Measurements from ENCODE around the gene C16orf96. TPM values are rescaled to one million over a fixed set of nuclear protein-coding genes. Genes with fewer than 3 reads are reported as not detected.

C16orf96 gene
- total and polyA plus RNA-seq, 4 donors, result 0.06 to 0.25 (median 0.08) TPM

DNA sequence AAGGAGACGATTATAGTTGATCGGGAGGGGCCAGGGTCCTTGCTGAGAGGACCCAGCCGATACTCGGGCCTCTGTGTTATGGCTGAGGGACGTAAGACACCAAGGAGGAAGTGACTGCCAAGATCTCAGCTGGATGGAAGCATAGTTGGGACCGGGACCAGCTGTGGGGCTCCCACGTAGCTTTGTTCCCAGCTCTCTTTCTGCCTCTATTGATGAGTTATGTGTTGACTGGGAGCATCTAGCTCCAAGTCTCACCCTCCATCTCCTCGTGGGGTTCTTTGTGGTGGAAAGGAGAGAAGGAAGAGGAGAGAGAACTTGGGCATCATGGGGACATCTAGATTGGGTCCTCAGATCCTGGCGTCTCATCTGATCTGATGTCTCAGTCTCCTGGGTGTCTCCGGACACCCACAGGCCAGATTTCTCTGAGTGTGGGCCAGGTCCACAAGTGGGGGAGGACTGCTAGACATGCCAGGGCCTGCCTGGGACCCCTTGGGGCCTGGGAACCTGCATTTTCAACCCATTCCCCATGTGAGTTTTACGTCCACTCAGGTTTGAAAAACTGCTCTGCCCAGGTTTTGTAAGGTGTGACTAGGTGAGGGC is 69.5 kb downstream of the C16orf96 start:
- Histone ChIP-seq H3K27me3 (ENCODE audit: control insufficient read depth in 4 of 4, insufficient read depth in 4 of 4, low read length in 3 of 4) (no peaks in the 10 kb centered on the region), H3K4me3 (ENCODE audit: low read depth in 1 of 3, low read length in 3 of 3) (peak overlapping the region; percentile 59 to 93 (median 75)), H3K9me3 (ENCODE audit: control insufficient read depth in 4 of 4, low read length in 3 of 4) (no peaks in the 10 kb centered on the region), H3K4me1 (ENCODE audit: control insufficient read depth in 4 of 4, insufficient read depth in 4 of 4, low read length in 3 of 4) (peaks cover 9 to 28% (median 18%) of the 10 kb centered on the region in 4 donors), H3K27ac (ENCODE audit: low read depth in 1 of 2, low read length in 2 of 2) (peak overlapping the region; percentile 95 to 98), H3K9ac (ENCODE audit: low read depth in 1 of 2, low read length in 2 of 2) (peak overlapping the region; percentile 79 to 81), H3K36me3 (ENCODE audit: control insufficient read depth in 4 of 4, insufficient read depth in 3 of 4, low read depth in 1 of 4, low read length in 3 of 4) (peaks cover 0 to 3% (median under 1%) of the 10 kb centered on the region in 4 donors)
- WGBS, result 11% methylated on average over 11 of the region's 11 CpGs
- no peak for DNase-seq (ENCODE audit: low spot score)
- TF ChIP-seq GABPA (IDR thresholded peaks at IDR 0.05 in 1 of 2, conservative IDR thresholded peaks at IDR 0.05 in 1 of 2) (no peak), HNF4A (conservative IDR thresholded peaks at IDR 0.05) (no peak), HNF4G (IDR thresholded peaks at IDR 0.05) (no peak), YY1 (IDR thresholded peaks at IDR 0.05) (no peak), TAF1 (conservative IDR thresholded peaks at IDR 0.05) (no peak), RXRA (IDR thresholded peaks at IDR 0.05) (no peak), RAD21 (IDR thresholded peaks at IDR 0.05) (no peak), FOXA1 (IDR thresholded peaks at IDR 0.05) (no peak), EGR1 (IDR thresholded peaks at IDR 0.05; ENCODE audit: low read depth in 2 of 2) (no peak), NR2F2 (IDR thresholded peaks at IDR 0.05) (no peak), SP1 (IDR thresholded peaks at IDR 0.05) (no peak), JUND (IDR thresholded peaks at IDR 0.05) (no peak), FOXA2 (IDR thresholded peaks at IDR 0.05) (no peak)
- TF ChIP-seq, protein P1, sequence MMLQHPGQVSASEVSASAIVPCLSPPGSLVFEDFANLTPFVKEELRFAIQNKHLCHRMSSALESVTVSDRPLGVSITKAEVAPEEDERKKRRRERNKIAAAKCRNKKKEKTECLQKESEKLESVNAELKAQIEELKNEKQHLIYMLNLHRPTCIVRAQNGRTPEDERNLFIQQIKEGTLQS (IDR thresholded peaks at IDR 0.05), result no peak
- TF ChIP-seq, protein P2, sequence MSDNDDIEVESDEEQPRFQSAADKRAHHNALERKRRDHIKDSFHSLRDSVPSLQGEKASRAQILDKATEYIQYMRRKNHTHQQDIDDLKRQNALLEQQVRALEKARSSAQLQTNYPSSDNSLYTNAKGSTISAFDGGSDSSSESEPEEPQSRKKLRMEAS (IDR thresholded peaks at IDR 0.05), result no peak
- TF ChIP-seq, protein P3, sequence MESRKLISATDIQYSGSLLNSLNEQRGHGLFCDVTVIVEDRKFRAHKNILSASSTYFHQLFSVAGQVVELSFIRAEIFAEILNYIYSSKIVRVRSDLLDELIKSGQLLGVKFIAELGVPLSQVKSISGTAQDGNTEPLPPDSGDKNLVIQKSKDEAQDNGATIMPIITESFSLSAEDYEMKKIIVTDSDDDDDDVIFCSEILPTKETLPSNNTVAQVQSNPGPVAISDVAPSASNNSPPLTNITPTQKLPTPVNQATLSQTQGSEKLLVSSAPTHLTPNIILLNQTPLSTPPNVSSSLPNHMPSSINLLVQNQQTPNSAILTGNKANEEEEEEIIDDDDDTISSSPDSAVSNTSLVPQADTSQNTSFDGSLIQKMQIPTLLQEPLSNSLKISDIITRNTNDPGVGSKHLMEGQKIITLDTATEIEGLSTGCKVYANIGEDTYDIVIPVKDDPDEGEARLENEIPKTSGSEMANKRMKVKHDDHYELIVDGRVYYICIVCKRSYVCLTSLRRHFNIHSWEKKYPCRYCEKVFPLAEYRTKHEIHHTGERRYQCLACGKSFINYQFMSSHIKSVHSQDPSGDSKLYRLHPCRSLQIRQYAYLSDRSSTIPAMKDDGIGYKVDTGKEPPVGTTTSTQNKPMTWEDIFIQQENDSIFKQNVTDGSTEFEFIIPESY (IDR thresholded peaks at IDR 0.05), result no peak
- TF ChIP-seq, protein P4, sequence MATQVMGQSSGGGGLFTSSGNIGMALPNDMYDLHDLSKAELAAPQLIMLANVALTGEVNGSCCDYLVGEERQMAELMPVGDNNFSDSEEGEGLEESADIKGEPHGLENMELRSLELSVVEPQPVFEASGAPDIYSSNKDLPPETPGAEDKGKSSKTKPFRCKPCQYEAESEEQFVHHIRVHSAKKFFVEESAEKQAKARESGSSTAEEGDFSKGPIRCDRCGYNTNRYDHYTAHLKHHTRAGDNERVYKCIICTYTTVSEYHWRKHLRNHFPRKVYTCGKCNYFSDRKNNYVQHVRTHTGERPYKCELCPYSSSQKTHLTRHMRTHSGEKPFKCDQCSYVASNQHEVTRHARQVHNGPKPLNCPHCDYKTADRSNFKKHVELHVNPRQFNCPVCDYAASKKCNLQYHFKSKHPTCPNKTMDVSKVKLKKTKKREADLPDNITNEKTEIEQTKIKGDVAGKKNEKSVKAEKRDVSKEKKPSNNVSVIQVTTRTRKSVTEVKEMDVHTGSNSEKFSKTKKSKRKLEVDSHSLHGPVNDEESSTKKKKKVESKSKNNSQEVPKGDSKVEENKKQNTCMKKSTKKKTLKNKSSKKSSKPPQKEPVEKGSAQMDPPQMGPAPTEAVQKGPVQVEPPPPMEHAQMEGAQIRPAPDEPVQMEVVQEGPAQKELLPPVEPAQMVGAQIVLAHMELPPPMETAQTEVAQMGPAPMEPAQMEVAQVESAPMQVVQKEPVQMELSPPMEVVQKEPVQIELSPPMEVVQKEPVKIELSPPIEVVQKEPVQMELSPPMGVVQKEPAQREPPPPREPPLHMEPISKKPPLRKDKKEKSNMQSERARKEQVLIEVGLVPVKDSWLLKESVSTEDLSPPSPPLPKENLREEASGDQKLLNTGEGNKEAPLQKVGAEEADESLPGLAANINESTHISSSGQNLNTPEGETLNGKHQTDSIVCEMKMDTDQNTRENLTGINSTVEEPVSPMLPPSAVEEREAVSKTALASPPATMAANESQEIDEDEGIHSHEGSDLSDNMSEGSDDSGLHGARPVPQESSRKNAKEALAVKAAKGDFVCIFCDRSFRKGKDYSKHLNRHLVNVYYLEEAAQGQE (IDR thresholded peaks at IDR 0.05), result no peak
- TF ChIP-seq, protein P5, sequence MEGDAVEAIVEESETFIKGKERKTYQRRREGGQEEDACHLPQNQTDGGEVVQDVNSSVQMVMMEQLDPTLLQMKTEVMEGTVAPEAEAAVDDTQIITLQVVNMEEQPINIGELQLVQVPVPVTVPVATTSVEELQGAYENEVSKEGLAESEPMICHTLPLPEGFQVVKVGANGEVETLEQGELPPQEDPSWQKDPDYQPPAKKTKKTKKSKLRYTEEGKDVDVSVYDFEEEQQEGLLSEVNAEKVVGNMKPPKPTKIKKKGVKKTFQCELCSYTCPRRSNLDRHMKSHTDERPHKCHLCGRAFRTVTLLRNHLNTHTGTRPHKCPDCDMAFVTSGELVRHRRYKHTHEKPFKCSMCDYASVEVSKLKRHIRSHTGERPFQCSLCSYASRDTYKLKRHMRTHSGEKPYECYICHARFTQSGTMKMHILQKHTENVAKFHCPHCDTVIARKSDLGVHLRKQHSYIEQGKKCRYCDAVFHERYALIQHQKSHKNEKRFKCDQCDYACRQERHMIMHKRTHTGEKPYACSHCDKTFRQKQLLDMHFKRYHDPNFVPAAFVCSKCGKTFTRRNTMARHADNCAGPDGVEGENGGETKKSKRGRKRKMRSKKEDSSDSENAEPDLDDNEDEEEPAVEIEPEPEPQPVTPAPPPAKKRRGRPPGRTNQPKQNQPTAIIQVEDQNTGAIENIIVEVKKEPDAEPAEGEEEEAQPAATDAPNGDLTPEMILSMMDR (IDR thresholded peaks at IDR 0.05; ENCODE audit: low read depth, low read length, missing input control), result no peak

Measured in liver (tissue), 9 donors.